NCI-H187 (cell line): Measurements from ENCODE around the gene CASP8.
"Not testable (repeated sequence)": the region's sequence is repeated elsewhere in the genome, so short reads cannot be mapped to it uniquely, and the experiment has no call there.

Experiments used
- DNase-seq, 2 experiments: peaks; one replicate each; lab custom pipeline; 2025; lab: John Stamatoyannopoulos, UW

The CASP8 gene

GRCh38 chr2:201269764-201270163 is 9.4 kb downstream of the CASP8 start:
- no peak for DNase-seq

- DNase-seq, result no peak
These were observed 10.1 kb downstream of the CASP8 start for GRCh38 chr2:201270293-201271001.

- DNase-seq, result no peak
These were observed 11.6 kb downstream of the CASP8 start for GRCh38 chr2:201271917-201272316.

GRCh38 chr2:201273330-201273983 is 13.1 kb downstream of the CASP8 start:
- DNase-seq, result no peak

- no peak for DNase-seq
These were observed 14.7 kb downstream of the CASP8 start for GRCh38 chr2:201275069-201275468.

GRCh38 chr2:201275990-201276389 is 15.7 kb downstream of the CASP8 start:
- no peak for DNase-seq

GRCh38 chr2:201276511-201276910 is 16.2 kb downstream of the CASP8 start:
- no peak for DNase-seq

GRCh38 chr2:201279079-201279478 is 18.7 kb downstream of the CASP8 start:
- no peak for DNase-seq

- DNase-seq, result no peak
These were observed 20.1 kb downstream of the CASP8 start for GRCh38 chr2:201280191-201281040.

- DNase-seq, result no peak
These were observed 25.2 kb downstream of the CASP8 start for GRCh38 chr2:201285499-201285898.

GRCh38 chr2:201290457-201291148 is 30.3 kb downstream of the CASP8 start:
- DNase-seq, result not testable (repeated sequence)

- DNase-seq, result no peak
These were observed 38.2 kb downstream of the CASP8 start for GRCh38 chr2:201298462-201299052.

- not testable (repeated sequence) for DNase-seq
These were observed 39.6 kb downstream of the CASP8 start for GRCh38 chr2:201299929-201300328.

- no peak for DNase-seq
These were observed 47.5 kb downstream of the CASP8 start for GRCh38 chr2:201307876-201308275.

- no peak for DNase-seq
These were observed 48.6 kb downstream of the CASP8 start for GRCh38 chr2:201308914-201309313.

GRCh38 chr2:201313362-201313761 is 53.0 kb downstream of the CASP8 start:
- DNase-seq, result no peak

- no peak for DNase-seq
These were observed 59.2 kb downstream of the CASP8 start for GRCh38 chr2:201319511-201319910.

GRCh38 chr2:201320257-201320656 is 59.9 kb downstream of the CASP8 start:
- DNase-seq, result no peak

GRCh38 chr2:201320701-201321100 is 60.4 kb downstream of the CASP8 start:
- no peak for DNase-seq

GRCh38 chr2:201322772-201323171 is 62.4 kb downstream of the CASP8 start:
- no peak for DNase-seq

GRCh38 chr2:201327678-201328077 is 67.3 kb downstream of the CASP8 start:
- no peak for DNase-seq

- no peak for DNase-seq
These were observed 69.1 kb downstream of the CASP8 start for GRCh38 chr2:201329409-201329808.
